RWPE2 (cell line): Measurements from ENCODE around the gene ARSK.

Experiments
- ATAC-seq: fragments of 200-7000 bp; cut with Tn5 transposase; 3 replicates; pipeline ENCODE4 v1.9.1; 2021; ENCODE audit warnings: low read depth
- DNase-seq: peaks from one replicate; pipeline ENCODE4 v3.0.0-alpha.2; 2020; ENCODE audit warnings: low spot score
- H3K27ac ChIP-seq: fragments of 450-650 bp; 2 replicates; pipeline ENCODE4 v1.5.1; 2017; ENCODE audit warnings: mild to moderate bottlenecking; ENCODE audit not compliant: poor library complexity, severe bottlenecking
- H3K27me3 ChIP-seq: fragments of 250-450 bp; sonication (Bioruptor Pico); 2 replicates; pipeline ENCODE4 v1.5.1; 2021; ENCODE audit warnings: mild to moderate bottlenecking, moderate library complexity; ENCODE audit not compliant: insufficient read depth, poor library complexity, severe bottlenecking
- H3K36me3 ChIP-seq: fragments of 250-450 bp; sonication (Bioruptor Pico); 2 replicates; pipeline ENCODE4 v1.5.1; 2020; ENCODE audit warnings: low read depth, mild to moderate bottlenecking, moderate library complexity
- H3K4me1 ChIP-seq: fragments of 250-450 bp; sonication (Bioruptor Pico); 2 replicates; pipeline ENCODE4 v1.5.1; 2021; ENCODE audit warnings: mild to moderate bottlenecking, moderate library complexity; ENCODE audit not compliant: insufficient read depth, poor library complexity, severe bottlenecking
- H3K4me3 ChIP-seq: fragments of 250-450 bp; sonication (Bioruptor Pico); 2 replicates; pipeline ENCODE4 v1.5.1; 2021; ENCODE audit warnings: mild to moderate bottlenecking, moderate library complexity; ENCODE audit not compliant: severe bottlenecking
- H3K9me3 ChIP-seq: fragments of 250-450 bp; sonication (Bioruptor Pico); 2 replicates; pipeline ENCODE4 v1.5.1; 2021; ENCODE audit warnings: mild to moderate bottlenecking, moderate library complexity; ENCODE audit not compliant: severe bottlenecking
- CTCF ChIP-seq: fragments of 450-650 bp; IDR thresholded peaks from one replicate; pipeline ENCODE4 v1.5.1; 2017; ENCODE audit warnings: mild to moderate bottlenecking, moderate library complexity; ENCODE audit not compliant: poor library complexity, severe bottlenecking

Gene ARSK, protein sequence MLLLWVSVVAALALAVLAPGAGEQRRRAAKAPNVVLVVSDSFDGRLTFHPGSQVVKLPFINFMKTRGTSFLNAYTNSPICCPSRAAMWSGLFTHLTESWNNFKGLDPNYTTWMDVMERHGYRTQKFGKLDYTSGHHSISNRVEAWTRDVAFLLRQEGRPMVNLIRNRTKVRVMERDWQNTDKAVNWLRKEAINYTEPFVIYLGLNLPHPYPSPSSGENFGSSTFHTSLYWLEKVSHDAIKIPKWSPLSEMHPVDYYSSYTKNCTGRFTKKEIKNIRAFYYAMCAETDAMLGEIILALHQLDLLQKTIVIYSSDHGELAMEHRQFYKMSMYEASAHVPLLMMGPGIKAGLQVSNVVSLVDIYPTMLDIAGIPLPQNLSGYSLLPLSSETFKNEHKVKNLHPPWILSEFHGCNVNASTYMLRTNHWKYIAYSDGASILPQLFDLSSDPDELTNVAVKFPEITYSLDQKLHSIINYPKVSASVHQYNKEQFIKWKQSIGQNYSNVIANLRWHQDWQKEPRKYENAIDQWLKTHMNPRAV

GRCh38 chr5:95554647-95555548 is at the start of gene ARSK, which contains the start of gene SKIC3:
Gene ARSK (plus strand): TSS chr5:95555101. CDS start chr5:95555279, 178 bp downstream.
Gene SKIC3 (minus strand): TSS chr5:95554977. CDS start chr5:95547150, 7,827 bp downstream.
- peak; percentile 37 for TF ChIP-seq CTCF
- H3K27me3 ChIP-seq: no peaks in the 10 kb centered on the region
- DNase-seq (peak; percentile 97), ATAC-seq (peak; percentile 93)
- H3K4me3 ChIP-seq: peak within 1 kb of the TSS; percentile 82
- peak within 1 kb of the TSS; percentile 59 for H3K27ac ChIP-seq
- peaks cover 6% of the 10 kb centered on the region for H3K4me1 ChIP-seq
- H3K9me3 ChIP-seq: no peaks in the 10 kb centered on the region
- H3K36me3 ChIP-seq: peaks cover 35% of the 10 kb centered on the region

DNA sequence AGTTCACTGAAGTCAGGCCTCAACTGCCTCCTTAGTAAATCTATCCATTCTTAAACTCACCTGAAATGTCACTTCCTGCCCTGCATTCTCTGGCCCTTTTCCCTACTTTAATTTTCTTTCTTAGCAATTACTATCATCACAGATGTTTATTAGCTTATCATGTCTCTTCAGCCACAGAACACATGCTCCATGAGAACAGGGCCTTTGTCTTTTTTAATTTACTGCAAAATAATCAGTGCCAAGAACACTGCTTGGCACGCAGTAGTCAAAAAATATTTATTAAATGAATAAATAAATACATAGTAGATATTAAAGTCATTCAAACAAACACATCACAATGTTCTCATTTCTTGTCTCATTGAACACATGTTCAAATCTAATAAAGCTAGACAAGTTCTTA is 46.4 kb upstream of the ARSK start:
- H3K4me3 ChIP-seq: no peak overlapping the region
- H3K4me1 ChIP-seq: no peaks in the 10 kb centered on the region
- no peaks in the 10 kb centered on the region for H3K9me3 ChIP-seq
- no peaks in the 10 kb centered on the region for H3K27me3 ChIP-seq
- ATAC-seq (no peak), DNase-seq (no peak)
- H3K27ac ChIP-seq: no peak overlapping the region
- H3K36me3 ChIP-seq: peaks cover 89% of the 10 kb centered on the region
- no peak for TF ChIP-seq CTCF

DNA sequence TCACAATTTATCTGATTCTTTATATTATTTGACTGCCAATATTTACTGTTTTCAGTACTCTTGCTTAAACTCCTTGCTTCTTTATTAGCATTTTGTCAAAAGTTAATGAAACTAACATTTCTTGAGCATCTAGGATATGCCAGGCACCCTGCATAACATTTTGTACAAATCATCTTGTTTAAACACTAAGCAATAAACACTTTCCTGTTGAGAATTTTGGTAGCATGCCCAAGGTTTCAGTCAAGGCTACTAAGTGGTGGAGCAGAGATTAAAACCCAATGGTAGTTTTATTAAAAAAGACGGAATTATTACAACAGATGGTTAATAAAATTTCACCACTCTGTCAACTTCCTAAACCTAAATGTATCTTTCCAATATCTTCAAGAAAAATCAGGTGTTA is 43.3 kb upstream of the ARSK start:
- no peak for TF ChIP-seq CTCF
- no peaks in the 10 kb centered on the region for H3K4me1 ChIP-seq
- no peak overlapping the region for H3K27ac ChIP-seq
- H3K4me3 ChIP-seq: no peak overlapping the region
- no peak for ATAC-seq
- H3K27me3 ChIP-seq: no peaks in the 10 kb centered on the region
- peaks cover 95% of the 10 kb centered on the region for H3K36me3 ChIP-seq
- DNase-seq: no peak
- H3K9me3 ChIP-seq: no peaks in the 10 kb centered on the region

GRCh38 chr5:95518417-95518816 is 36.5 kb upstream of the ARSK start:
- no peaks in the 10 kb centered on the region for H3K4me1 ChIP-seq
- H3K27ac ChIP-seq: no peak overlapping the region
- no peaks in the 10 kb centered on the region for H3K9me3 ChIP-seq
- no peak for TF ChIP-seq CTCF
- ATAC-seq (no peak), DNase-seq (no peak)
- peaks cover 100% of the 10 kb centered on the region for H3K36me3 ChIP-seq
- no peaks in the 10 kb centered on the region for H3K27me3 ChIP-seq
- H3K4me3 ChIP-seq: no peak overlapping the region
